SJSA1 (cell line): ENCODE data around the gene KRTCAP3. TPM values are rescaled to one million over a fixed set of nuclear protein-coding genes. Genes with fewer than 3 reads are reported as not detected.

Source experiments
- DNase-seq, 2 experiments: peaks; one replicate each; pipeline ENCODE4 v3.0.0-alpha.2; 2015 to 2020; ENCODE audit warnings: low spot score in 2 of 2, low read depth in 1 of 2
- H3K27ac ChIP-seq: fragments of 250-450 bp; sonication (Bioruptor Pico); 2 replicates; pipeline ENCODE4 v1.5.1; 2020; ENCODE audit warnings: mild to moderate bottlenecking, moderate library complexity
- H3K27me3 ChIP-seq: fragments of 250-450 bp; sonication (Bioruptor Pico); replicated peaks from 2 replicates; pipeline ENCODE4 v1.5.1; 2020; ENCODE audit warnings: mild to moderate bottlenecking, moderate library complexity
- H3K36me3 ChIP-seq: fragments of 250-450 bp; sonication (Bioruptor Pico); 2 replicates; pipeline ENCODE4 v1.5.1; 2020; ENCODE audit warnings: mild to moderate bottlenecking
- H3K4me1 ChIP-seq: fragments of 250-450 bp; sonication (Bioruptor Pico); replicated peaks from 2 replicates; pipeline ENCODE4 v1.6.1; 2021; ENCODE audit warnings: mild to moderate bottlenecking
- H3K4me3 ChIP-seq: fragments of 250-450 bp; sonication (Bioruptor Pico); 2 replicates; pipeline ENCODE4 v1.5.1; 2020; ENCODE audit warnings: mild to moderate bottlenecking
- H3K9me3 ChIP-seq: fragments of 250-450 bp; sonication (Bioruptor Pico); replicated peaks from 2 replicates; pipeline ENCODE4 v1.5.1; 2020; ENCODE audit warnings: mild to moderate bottlenecking
- total RNA-seq: library from RNA; depleted of rRNA; stranded (reverse); fragments of >200 nt; shearing (Covaris generic); gene quantifications from 2 replicates; pipeline ENCODE4 v1.2.3, GENCODE V29; 2014; rRNA removed

KRTCAP3 gene
- total RNA-seq, 1 experiment from 2014 or later: not detected

- Histone ChIP-seq H3K27me3 (no peaks in the 10 kb centered on the region), H3K36me3 (peaks cover 42% of the 10 kb centered on the region), H3K27ac (no peak overlapping the region), H3K4me3 (no peak overlapping the region), H3K9me3 (no peaks in the 10 kb centered on the region), H3K4me1 (no peaks in the 10 kb centered on the region)
- no peak for DNase-seq
Observed at GRCh38 chr2:27453968-27454367, 11.8 kb downstream of the KRTCAP3 start.

GRCh38 chr2:27461118-27461517 lies 18.9 kb downstream of the KRTCAP3 start:
- H3K27ac ChIP-seq: no peak overlapping the region
- H3K9me3 ChIP-seq: no peaks in the 10 kb centered on the region
- no peak overlapping the region for H3K4me3 ChIP-seq
- no peak for DNase-seq
- H3K27me3 ChIP-seq: no peaks in the 10 kb centered on the region
- peaks cover 10% of the 10 kb centered on the region for H3K36me3 ChIP-seq
- H3K4me1 ChIP-seq: no peaks in the 10 kb centered on the region

GRCh38 chr2:27464443-27464842 lies 22.3 kb downstream of the KRTCAP3 start:
- Histone ChIP-seq H3K4me1 (no peaks in the 10 kb centered on the region), H3K27me3 (no peaks in the 10 kb centered on the region), H3K4me3 (no peak overlapping the region), H3K9me3 (no peaks in the 10 kb centered on the region), H3K36me3 (0 out of 2 replicates have a peak, but pooled peaks cover 3% of the 10 kb centered on the region), H3K27ac (no peak overlapping the region)
- DNase-seq: no peak

- DNase-seq: no peak
- Histone ChIP-seq H3K9me3 (no peaks in the 10 kb centered on the region; the same call in 1 of the 2 replicates), H3K36me3 (peaks cover 27% of the 10 kb centered on the region), H3K4me3 (no peak overlapping the region), H3K27me3 (no peaks in the 10 kb centered on the region), H3K4me1 (no peaks in the 10 kb centered on the region), H3K27ac (no peak overlapping the region)
Observed at GRCh38 chr2:27471961-27472360, 29.8 kb downstream of the KRTCAP3 start.

GRCh38 chr2:27485496-27485895 lies 43.3 kb downstream of the KRTCAP3 start:
- H3K36me3 ChIP-seq: peaks cover 14% of the 10 kb centered on the region; the same call in 1 of the 2 replicates
- H3K9me3 ChIP-seq: no peaks in the 10 kb centered on the region
- no peaks in the 10 kb centered on the region for H3K27me3 ChIP-seq
- DNase-seq: no peak
- peaks cover 13% of the 10 kb centered on the region for H3K4me1 ChIP-seq
- H3K4me3 ChIP-seq: no peak overlapping the region
- no peak overlapping the region for H3K27ac ChIP-seq

- H3K36me3 ChIP-seq: 0 out of 2 replicates have a peak, but pooled peaks cover under 1% of the 10 kb centered on the region
- DNase-seq: no peak
- H3K27me3 ChIP-seq: no peaks in the 10 kb centered on the region
- no peak overlapping the region for H3K27ac ChIP-seq
- peaks cover 13% of the 10 kb centered on the region for H3K4me1 ChIP-seq
- H3K4me3 ChIP-seq: peak overlapping the region; percentile 47
- H3K9me3 ChIP-seq: no peaks in the 10 kb centered on the region
Observed at GRCh38 chr2:27489118-27489497, 46.9 kb downstream of the KRTCAP3 start.

- Histone ChIP-seq H3K4me3 (peak within 1 kb of the TSS; percentile 47), H3K9me3 (no peaks in the 10 kb centered on the region), H3K27ac (no peak within 1 kb of the TSS), H3K4me1 (peaks cover 15% of the 10 kb centered on the region), H3K27me3 (peaks cover 3% of the 10 kb centered on the region; the same call in 1 of the 2 replicates), H3K36me3 (peaks cover under 1% of the 10 kb centered on the region; the same call in 1 of the 2 replicates)
- DNase-seq: peak; percentile 84 to 99
Observed at GRCh38 chr2:27489498-27490397, 47.6 kb downstream of the KRTCAP3 start, which contains the start of gene IFT172. Gene IFT172, minus strand, starts transcription at chr2:27489743. Its CDS starts 90 bp downstream, at chr2:27489653.

GRCh38 chr2:27492557-27492956 lies 50.4 kb downstream of the KRTCAP3 start:
- Histone ChIP-seq H3K27me3 (peaks cover 16% of the 10 kb centered on the region), H3K4me3 (no peak overlapping the region), H3K4me1 (peaks cover 21% of the 10 kb centered on the region), H3K36me3 (peaks cover 3% of the 10 kb centered on the region; the same call in 1 of the 2 replicates), H3K9me3 (no peaks in the 10 kb centered on the region), H3K27ac (no peak overlapping the region)
- no peak for DNase-seq

- Histone ChIP-seq H3K36me3 (peaks cover 3% of the 10 kb centered on the region; the same call in 1 of the 2 replicates), H3K9me3 (no peaks in the 10 kb centered on the region), H3K4me3 (no peak overlapping the region), H3K27me3 (peaks cover 16% of the 10 kb centered on the region), H3K27ac (no peak overlapping the region), H3K4me1 (peaks cover 16% of the 10 kb centered on the region)
- no peak for DNase-seq
Observed at GRCh38 chr2:27493948-27494283, 51.7 kb downstream of the KRTCAP3 start.

Other genes starting within 250 kb of the KRTCAP3 start
- 104 and 153 TPM in 2 replicates for gene ATRAID, start 230.3 kb upstream of the KRTCAP3 start, total RNA-seq
- 40.8 and 42.0 TPM in 2 replicates for gene SLC5A6, start 230.1 kb upstream of the KRTCAP3 start, total RNA-seq
- gene CAD, start 225.0 kb upstream of the KRTCAP3 start, total RNA-seq: 17.0 and 17.6 TPM in 2 replicates
- gene SLC30A3, start 179.3 kb upstream of the KRTCAP3 start, total RNA-seq: not detected in 2 replicates
- gene DNAJC5G, start 166.9 kb upstream of the KRTCAP3 start, total RNA-seq: not detected in 2 replicates
- gene TRIM54, start 160.0 kb upstream of the KRTCAP3 start, total RNA-seq: not detected in 2 replicates
- gene UCN, start 133.9 kb upstream of the KRTCAP3 start, total RNA-seq: 0.21 and 6.8 TPM in 2 replicates
- 88.0 and 88.3 TPM in 2 replicates for gene MPV17, start 119.3 kb upstream of the KRTCAP3 start, total RNA-seq
- gene GTF3C2, start 85.6 kb upstream of the KRTCAP3 start, total RNA-seq: 36.2 and 46.4 TPM in 2 replicates
- gene EIF2B4, start 72.0 kb upstream of the KRTCAP3 start, total RNA-seq: 29.8 and 52.1 TPM in 2 replicates
- 148 and 170 TPM in 2 replicates for gene SNX17, start 71.8 kb upstream of the KRTCAP3 start, total RNA-seq
- 7.7 and 13.1 TPM in 2 replicates for gene ZNF513, start 61.6 kb upstream of the KRTCAP3 start, total RNA-seq
- 144 and 147 TPM in 2 replicates for gene PPM1G, start 32.8 kb upstream of the KRTCAP3 start, total RNA-seq
- gene NRBP1, start 13.8 kb upstream of the KRTCAP3 start, total RNA-seq: 83.1 and 132 TPM in 2 replicates
- gene IFT172, start 47.4 kb downstream of the KRTCAP3 start, total RNA-seq: 12.4 and 18.4 TPM in 2 replicates
- gene FNDC4, start 52.8 kb downstream of the KRTCAP3 start, total RNA-seq: 2.2 and 3.9 TPM in 2 replicates
- not detected in 2 replicates for gene GCKR, start 54.5 kb downstream of the KRTCAP3 start, total RNA-seq
- gene ZNF512, start 140.7 kb downstream of the KRTCAP3 start, total RNA-seq: 35.2 and 52.8 TPM in 2 replicates
- gene CCDC121, start 186.6 kb downstream of the KRTCAP3 start, total RNA-seq: 2.4 and 2.9 TPM in 2 replicates
- 68.8 and 70.2 TPM in 2 replicates for gene GPN1, start 186.7 kb downstream of the KRTCAP3 start, total RNA-seq
- 21.5 and 23.3 TPM in 2 replicates for gene SUPT7L, start 221.2 kb downstream of the KRTCAP3 start, total RNA-seq
- 49.7 and 52.8 TPM in 2 replicates for gene SLC4A1AP, start 221.5 kb downstream of the KRTCAP3 start, total RNA-seq